Ovary (tissue), 9 donors: ENCODE data around the gene RNASE11. TPM values are rescaled to one million over a fixed set of nuclear protein-coding genes. Genes with fewer than 3 reads are reported as not detected.

Experiments
- DNase-seq, 5 donors: peaks; one replicate each; pipeline ENCODE4 v3.0.0-alpha.2; 2019 to 2020
- H3K27ac ChIP-seq, 2 donors: fragments of 200-600 bp; one replicate each; pipeline versions ENCODE4 v1.5.1 to v1.8.0; 2019 to 2022
- H3K27me3 ChIP-seq: fragments of 200-600 bp; one replicate; pipeline ENCODE4 v1.8.0; 2022
- H3K36me3 ChIP-seq: fragments of 200-600 bp; sonication (generic); one replicate; pipeline ENCODE4 v1.5.1; 2019
- H3K4me1 ChIP-seq: one replicate; pipeline ENCODE4 v1.8.1; 2013; ENCODE audit warnings: mild to moderate bottlenecking, moderate library complexity; ENCODE audit not compliant: insufficient read depth
- H3K4me3 ChIP-seq: fragments of 200-600 bp; sonication (generic); one replicate; pipeline ENCODE4 v1.5.1; 2017
- H3K9me3 ChIP-seq, 2 donors: fragments of 200-600 bp in 1 of 2; sonication (generic) in 1 of 2; one replicate each; pipeline versions ENCODE4 v1.5.1 to v1.8.1; 2013 to 2019; ENCODE audit warnings: mild to moderate bottlenecking in 1 of 2, moderate library complexity in 1 of 2
- EP300 ChIP-seq: sonication (generic); formaldehyde crosslinking; IDR thresholded peaks from one replicate; pipeline ENCODE4 v1.6.1; 2017; ENCODE audit warnings: antibody characterized with exemption
- POLR2A ChIP-seq: fragments of 450-650 bp; IDR thresholded peaks from one replicate; pipeline ENCODE4 v1.6.1; 2017; ENCODE audit warnings: antibody characterized with exemption, mild to moderate bottlenecking, moderate library complexity
- WGBS, 3 donors: extraction: QIAGEN DNeasy Blood & Tissue Kit in 1 of 3; methylation state at CpG; one replicate each; pipeline versions ENCODE4 v1.1.5 to v1.1.7; 2013 to 2017; 5-methylcytosine and 5-hydroxymethylcytosine counted together
- intact Hi-C, 4 donors: fragments of 100-400 bp; cut with DNase I; formaldehyde crosslinking; loops; one replicate each; pipeline versions ENCODE4 v1.11.0 to v1.15.1; 2022 to 2023
- polyA plus RNA-seq, 2 donors: library from polyadenylated mRNA; stranded (reverse); fragments of 200-250 nt in 1 of 2; fragments of 350-450 nt in 1 of 2; fragmentation: Illumina TruSeq in 1 of 2; extraction: RNeasy Lipid Tissue Mini Kit (QIAGEN cat#74804) in 1 of 2; gene quantifications; one replicate each; pipeline ENCODE4 v1.2.3, GENCODE V29; 2013 to 2014
- total RNA-seq, 7 donors: library from RNA; depleted of rRNA in 2 of 7; stranded (reverse); fragments of >200 nt in 2 of 7; fragmentation: NEBNext Ultra II Directional in 3 of 7; extraction: Animal tissue kit (Norgen Biotek cat#: 25700) in 3 of 7; gene quantifications; one replicate each; pipeline versions ENCODE4 v1.1.0 to v1.2.4, GENCODE V29; 2016 to 2023
- TF ChIP-seq, protein P1 (sequence below), 3 donors: fragments of 450-650 bp in 2 of 3; fragments of 200-600 bp in 1 of 3; IDR thresholded peaks; one replicate each; pipeline versions ENCODE4 v1.5.1 to v1.8.0; 2016 to 2022; ENCODE audit warnings: antibody characterized with exemption in 3 of 3, mild to moderate bottlenecking in 1 of 3
- donor health status: DM: no; HTN: no; CAD: no; lungs with moderate emphysema.
- donor health status: DM: no; HTN: no; CAD: no.
- donor health status: Bipolar disorder and iron deficiency.
- donor health status: DM: yes; HTN: yes; CAD: no.
- donor health status: DM: no; HTN: no; CAD: no.
- donor health status: DM: yes; HTN: yes; CAD: no.

The RNASE11 gene
- total and polyA plus RNA-seq, 9 donors = 0.28 TPM; not detected in 8

DNA sequence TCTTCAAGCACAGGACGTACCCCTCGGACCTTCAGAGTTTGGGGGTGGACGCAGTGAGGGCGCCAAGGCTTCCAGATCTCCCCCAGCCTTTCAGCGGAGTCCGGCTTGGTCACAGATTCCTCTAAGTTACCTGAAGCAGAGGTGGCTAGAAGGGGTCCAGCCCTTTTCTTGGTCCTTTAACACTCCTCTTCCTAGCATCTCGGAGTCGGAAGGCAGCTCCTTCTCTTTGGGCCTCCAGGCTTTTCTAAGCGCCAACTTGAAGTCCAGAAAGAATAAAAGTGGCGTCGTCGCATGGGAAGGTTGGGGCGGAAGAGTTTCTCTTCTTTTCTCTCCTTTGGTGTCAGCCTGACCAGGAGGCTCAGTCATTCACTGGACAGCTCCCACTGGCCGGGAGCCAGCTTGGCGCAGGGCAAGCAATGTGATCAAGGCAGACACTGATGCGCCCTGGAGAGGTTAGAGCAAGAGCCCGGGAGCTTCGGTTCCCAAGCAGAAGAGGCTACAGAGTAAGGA, 44.1 kb upstream of the RNASE11 start:
- WGBS, 3 donors = 0 to 1% (median 0%) methylated on average over 18 of the region's 18 CpGs
- intact Hi-C loops = loop anchor here in 1 of 4 donors (5.0 kb wide), 1 partner anchor 50 kb away; the partner anchor contains the start of gene RNASE4
- no peaks in the 10 kb centered on the region for H3K27me3 ChIP-seq

DNA sequence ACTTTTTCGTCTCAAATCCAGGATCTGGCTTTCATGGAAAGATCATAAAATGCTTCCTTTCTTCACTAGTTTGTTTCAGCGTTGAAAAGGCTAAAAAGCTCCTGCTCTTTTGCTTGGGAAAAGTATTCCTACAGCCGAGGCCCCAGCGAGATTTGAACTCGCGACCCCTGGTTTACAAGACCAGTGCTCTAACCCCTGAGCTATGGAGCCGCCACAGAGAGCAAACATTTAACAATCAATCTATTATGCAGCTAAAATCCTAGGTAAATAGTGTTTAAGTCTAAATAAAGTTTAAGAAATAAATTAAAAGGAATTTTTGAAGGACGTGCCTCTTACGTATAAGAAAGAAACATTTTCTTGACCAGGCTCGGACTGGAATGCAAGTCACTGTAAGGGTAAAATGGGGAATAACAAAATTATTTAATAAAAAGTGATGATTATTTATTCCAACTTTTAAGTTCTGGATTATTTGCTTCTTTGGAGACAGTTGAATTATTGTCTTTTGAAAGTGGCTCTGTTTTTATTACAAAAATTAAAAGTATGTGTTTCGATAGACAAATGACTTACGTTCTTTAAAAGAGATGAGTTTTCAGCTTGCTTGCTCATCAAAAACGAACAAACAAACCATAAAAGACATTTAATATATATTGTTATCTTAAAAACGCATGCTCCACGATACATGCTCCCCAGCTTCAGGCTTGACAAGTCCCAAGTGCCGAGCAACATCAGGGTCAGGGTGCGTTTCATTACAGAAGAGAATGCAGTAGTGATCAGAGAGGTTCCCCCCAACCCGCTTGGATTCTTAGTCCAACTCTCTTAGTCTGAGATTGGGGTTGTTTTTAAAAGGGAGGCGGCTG, 43.5 kb upstream of the RNASE11 start:
- H3K27me3 ChIP-seq = no peaks in the 10 kb centered on the region
- peaks cover 9% of the 10 kb centered on the region for H3K4me1 ChIP-seq
- 0 to 1% (median 1%) methylated on average over 19 of the region's 19 CpGs for WGBS, 3 donors
- peak overlapping the region; percentile 33 for H3K4me3 ChIP-seq
- TF ChIP-seq POLR2A (no peak), EP300 (no peak)
- TF ChIP-seq, protein P1, sequence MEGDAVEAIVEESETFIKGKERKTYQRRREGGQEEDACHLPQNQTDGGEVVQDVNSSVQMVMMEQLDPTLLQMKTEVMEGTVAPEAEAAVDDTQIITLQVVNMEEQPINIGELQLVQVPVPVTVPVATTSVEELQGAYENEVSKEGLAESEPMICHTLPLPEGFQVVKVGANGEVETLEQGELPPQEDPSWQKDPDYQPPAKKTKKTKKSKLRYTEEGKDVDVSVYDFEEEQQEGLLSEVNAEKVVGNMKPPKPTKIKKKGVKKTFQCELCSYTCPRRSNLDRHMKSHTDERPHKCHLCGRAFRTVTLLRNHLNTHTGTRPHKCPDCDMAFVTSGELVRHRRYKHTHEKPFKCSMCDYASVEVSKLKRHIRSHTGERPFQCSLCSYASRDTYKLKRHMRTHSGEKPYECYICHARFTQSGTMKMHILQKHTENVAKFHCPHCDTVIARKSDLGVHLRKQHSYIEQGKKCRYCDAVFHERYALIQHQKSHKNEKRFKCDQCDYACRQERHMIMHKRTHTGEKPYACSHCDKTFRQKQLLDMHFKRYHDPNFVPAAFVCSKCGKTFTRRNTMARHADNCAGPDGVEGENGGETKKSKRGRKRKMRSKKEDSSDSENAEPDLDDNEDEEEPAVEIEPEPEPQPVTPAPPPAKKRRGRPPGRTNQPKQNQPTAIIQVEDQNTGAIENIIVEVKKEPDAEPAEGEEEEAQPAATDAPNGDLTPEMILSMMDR (IDR thresholded peaks at IDR 0.05) = no peak
- no peaks in the 10 kb centered on the region for H3K36me3 ChIP-seq
- intact Hi-C loops = loop anchor here in 1 of 4 donors (5.0 kb wide), 1 partner anchor 51 kb away; the partner anchor contains the start of gene RNASE4
- peak overlapping the region in 1 of 2 donors; percentile 45 for H3K27ac ChIP-seq
- DNase-seq = peak; percentile 55 to 71 (median 62)
- no peaks in the 10 kb centered on the region for H3K9me3 ChIP-seq

More for the DNA sequence above, 44.1 kb upstream of the RNASE11 start:
- no peaks in the 10 kb centered on the region for H3K36me3 ChIP-seq
- no peaks in the 10 kb centered on the region for H3K9me3 ChIP-seq
- peak; percentile 75 to 84 (median 81) for DNase-seq
- H3K27ac ChIP-seq = no peak overlapping the region
- H3K4me1 ChIP-seq = peaks cover 5% of the 10 kb centered on the region
- H3K4me3 ChIP-seq = peak overlapping the region; percentile 33
- no peak for TF ChIP-seq POLR2A
- TF ChIP-seq, protein P1 (IDR thresholded peaks at IDR 0.05) = no peak
- no peak for TF ChIP-seq EP300

DNA sequence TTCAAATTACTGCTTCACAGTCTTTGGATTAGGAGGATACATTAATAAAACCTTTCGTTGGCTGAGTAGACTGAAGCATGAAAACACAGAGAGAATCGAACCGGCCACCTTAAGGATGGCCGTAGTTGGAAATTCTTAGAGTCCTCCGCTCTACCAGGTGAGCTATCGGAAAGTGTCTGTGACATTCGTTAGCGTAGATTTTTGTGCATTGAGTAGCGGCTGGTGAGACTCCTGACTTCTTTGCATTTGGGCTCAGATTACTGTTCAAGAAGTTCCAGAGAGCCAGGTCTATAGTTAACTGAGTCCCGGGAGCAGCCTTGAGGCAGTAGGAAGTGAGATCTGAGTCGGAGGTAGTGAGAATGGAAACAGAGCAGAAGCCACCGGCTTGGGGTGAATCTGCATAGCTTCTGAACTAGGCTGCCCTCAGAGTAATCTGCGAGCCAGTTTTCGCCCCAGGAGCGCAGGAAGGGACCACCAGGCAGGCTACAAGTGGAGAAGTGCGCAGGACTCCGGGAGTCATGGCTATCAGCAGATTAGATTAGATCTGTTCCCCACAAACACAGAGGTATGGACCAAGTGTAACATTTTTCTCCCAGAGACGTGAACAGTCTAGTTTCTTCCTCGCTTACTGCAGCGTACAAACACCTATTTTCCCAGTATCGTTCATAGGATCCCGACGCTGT, 42.7 kb upstream of the RNASE11 start:
- intact Hi-C loops = loop anchor here in 1 of 4 donors (5.0 kb wide), 1 partner anchor 52 kb away; the partner anchor contains the start of gene RNASE4
- Histone ChIP-seq H3K27me3 (no peaks in the 10 kb centered on the region), H3K4me3 (peak overlapping the region; percentile 33), H3K9me3 (no peaks in the 10 kb centered on the region), H3K4me1 (peaks cover 9% of the 10 kb centered on the region), H3K36me3 (no peaks in the 10 kb centered on the region), H3K27ac (peak overlapping the region in 1 of 2 donors; percentile 45)
- TF ChIP-seq, protein P1 (IDR thresholded peaks at IDR 0.05) = no peak
- no peak for TF ChIP-seq POLR2A
- no peak for TF ChIP-seq EP300
- peak; percentile 32 to 60 (median 42) for DNase-seq
- WGBS, 3 donors = 1% methylated on average over 23 of the region's 23 CpGs
